CD1c-positive myeloid dendritic cell (primary cell): ENCODE results near the gene PARD6G.
"Not testable (repeated sequence)": the region's sequence is repeated elsewhere in the genome, so short reads cannot be mapped to it uniquely, and the experiment has no call there.

Experiments used
- DNase-seq: peaks from one replicate; pipeline ENCODE4 v3.0.0-alpha.2; 2016; ENCODE audit errors: extremely low spot score

Gene PARD6G

DNA sequence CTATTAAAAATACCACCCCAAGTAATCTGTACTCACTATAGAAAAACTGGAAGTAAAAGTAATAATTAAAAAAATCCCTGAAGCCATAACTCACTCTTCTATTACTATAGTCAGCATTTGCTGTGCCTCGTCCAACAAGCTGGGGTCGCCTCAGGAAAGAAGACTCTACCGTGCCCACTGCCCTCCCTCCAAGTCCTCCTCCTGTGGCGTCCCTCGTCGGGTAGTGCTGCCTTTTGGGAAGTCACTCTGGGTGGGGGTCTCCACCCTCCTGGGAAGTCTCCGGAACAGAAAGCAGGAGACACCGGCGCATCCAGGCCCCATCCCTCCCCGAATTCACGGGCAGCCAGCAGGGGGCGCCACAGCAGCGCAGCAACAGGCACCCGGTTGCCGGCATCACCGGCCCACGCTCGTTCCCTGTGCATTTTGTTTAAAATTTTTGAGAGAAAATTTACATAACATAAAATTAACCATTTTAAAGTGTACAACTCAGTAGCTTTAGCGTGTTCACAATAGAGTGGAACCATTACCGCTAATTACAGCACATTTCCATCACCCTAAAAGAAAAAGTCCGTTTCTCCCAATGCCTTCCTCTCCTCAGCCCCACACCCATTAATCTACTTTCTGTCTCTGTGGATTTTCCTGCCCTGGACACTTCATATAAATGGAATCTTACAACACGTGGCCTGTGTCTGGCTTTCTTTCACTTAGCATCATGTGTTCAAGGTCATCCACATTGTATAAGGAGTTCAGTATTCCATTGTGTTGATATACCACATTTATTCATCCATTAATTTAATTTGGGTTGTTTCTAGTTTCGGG is 76.1 kb downstream of the PARD6G start:
- DNase-seq: peak; percentile 31

- DNase-seq: no peak
These were observed 76.8 kb downstream of the PARD6G start for GRCh38 chr18:80170395-80171053.

- DNase-seq: no peak
These were observed 77.7 kb downstream of the PARD6G start for GRCh38 chr18:80169607-80170006.

DNA sequence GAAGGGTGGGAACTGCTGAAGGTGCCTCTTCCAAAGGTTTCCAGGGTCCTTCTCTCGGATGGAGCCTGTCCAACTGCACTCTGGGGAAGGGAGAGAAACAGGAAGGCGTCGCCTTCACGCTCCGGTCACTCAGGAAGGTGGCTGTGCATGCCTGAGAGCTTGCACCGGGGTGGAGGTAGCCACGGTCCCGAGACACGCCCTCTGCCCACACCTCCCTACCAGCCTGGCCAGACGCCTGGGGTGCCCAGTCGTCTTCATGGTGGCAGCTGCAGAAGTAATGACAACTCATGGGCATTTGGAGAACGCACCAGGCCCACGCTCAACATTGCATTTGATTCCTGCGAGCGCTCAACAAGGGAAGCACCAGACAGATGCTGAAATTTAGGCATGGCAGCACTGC is 78.3 kb downstream of the PARD6G start:
- DNase-seq: no peak

GRCh38 chr18:80168346-80168745 is 79.0 kb downstream of the PARD6G start:
- no peak for DNase-seq

DNA sequence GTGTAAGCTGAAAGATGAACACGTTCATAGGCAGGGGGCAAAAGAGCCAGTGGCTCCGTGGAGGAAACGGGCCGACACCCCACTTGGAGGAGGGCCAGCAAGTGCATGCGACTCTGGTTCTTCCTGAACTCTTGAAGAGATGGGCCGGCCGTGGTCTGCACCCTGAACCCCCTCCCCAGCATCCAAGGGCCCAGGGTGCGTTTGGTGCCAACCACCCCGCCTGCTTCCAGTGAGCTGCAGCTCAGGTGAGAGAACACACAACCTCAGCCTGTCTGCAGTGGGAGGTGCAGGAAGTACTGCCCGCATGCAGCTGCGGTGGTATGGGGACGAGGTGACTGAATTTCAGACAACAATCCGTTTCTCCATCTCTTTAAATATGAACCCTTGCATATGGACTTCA is 79.4 kb downstream of the PARD6G start:
- DNase-seq: no peak

GRCh38 chr18:80167331-80167730 is 80.0 kb downstream of the PARD6G start:
- no peak for DNase-seq

- no peak for DNase-seq
These were observed 80.6 kb downstream of the PARD6G start for GRCh38 chr18:80166725-80167124.

- DNase-seq: no peak
These were observed 81.1 kb downstream of the PARD6G start for GRCh38 chr18:80166240-80166639.

DNA sequence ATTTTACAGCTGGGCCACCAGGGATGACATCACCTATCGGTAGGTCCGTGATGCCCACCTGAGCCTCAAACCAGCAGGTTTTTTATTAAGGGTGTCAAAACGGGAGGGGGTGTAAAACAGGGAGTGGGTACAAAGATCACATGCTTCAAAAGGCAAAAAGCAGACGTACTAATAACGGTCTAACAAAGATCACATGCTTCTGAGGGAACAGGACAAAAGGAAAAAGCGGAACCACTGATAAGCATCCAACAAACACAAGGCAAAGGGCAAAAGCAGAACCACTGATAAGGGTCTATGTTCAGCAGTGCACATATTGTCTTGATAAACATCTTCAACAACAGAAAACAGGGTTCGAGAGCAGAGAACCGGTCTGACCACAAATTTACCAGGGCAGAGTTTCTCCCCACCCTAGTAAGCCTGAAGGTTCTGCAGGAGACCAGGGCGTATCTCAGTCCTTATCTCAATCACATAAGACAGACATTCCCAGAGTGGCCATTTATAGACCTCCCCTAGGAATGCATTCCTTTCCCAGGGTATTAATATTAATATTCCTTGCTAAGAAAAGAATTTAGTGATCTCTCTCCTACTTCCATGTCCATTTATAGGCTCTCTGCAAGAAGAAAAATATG is 82.5 kb downstream of the PARD6G start:
- not testable (repeated sequence) for DNase-seq

DNA sequence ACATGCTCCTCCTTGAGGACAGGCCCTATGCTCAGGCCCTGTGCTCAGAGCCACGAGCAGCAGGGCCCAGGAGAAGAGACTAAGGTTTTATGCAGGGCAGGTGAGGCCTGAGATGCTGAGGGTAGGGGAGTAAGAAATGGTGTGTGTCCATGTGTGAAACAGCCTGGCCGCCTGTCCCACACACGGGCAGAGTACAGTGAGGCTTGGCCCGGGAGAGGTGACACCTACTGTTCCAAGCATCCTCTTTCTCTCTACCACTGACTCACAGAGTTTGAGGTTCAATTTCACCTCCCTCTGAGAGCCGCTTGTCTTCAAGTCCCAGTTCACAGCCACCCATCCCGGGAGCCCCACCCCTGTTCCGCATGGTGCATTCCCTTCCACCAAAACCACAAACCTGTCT is 84.1 kb downstream of the PARD6G start:
- DNase-seq: no peak

DNA sequence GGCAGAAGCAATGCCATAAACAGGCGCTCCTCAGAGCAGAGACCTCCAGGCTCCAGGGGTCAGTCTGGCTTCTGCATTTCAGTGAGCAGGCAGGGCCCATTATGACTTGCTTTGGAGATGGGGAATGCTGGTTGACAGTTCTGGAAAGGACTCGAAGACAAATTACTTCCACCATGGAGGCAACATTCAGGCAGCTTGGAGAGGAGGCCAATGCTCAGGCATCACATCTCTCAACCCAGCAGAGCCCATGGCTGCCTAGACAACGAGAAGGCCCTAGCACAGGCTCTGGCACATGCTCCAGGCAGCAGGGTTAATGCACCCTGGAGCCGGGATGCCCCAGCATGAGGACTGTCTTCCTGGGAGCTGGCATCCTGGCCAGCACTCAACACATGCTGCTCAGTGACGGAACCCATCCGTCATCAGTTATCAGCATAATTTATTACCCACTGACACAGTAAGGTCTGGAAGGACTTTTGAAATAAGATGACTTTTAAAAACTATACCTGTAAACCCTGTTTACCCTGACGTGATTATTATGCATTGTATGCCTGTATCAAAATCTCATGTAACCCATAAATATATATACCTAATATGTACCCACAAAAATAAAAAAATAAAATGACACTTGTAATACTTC is 85.4 kb downstream of the PARD6G start:
- no peak for DNase-seq

DNA sequence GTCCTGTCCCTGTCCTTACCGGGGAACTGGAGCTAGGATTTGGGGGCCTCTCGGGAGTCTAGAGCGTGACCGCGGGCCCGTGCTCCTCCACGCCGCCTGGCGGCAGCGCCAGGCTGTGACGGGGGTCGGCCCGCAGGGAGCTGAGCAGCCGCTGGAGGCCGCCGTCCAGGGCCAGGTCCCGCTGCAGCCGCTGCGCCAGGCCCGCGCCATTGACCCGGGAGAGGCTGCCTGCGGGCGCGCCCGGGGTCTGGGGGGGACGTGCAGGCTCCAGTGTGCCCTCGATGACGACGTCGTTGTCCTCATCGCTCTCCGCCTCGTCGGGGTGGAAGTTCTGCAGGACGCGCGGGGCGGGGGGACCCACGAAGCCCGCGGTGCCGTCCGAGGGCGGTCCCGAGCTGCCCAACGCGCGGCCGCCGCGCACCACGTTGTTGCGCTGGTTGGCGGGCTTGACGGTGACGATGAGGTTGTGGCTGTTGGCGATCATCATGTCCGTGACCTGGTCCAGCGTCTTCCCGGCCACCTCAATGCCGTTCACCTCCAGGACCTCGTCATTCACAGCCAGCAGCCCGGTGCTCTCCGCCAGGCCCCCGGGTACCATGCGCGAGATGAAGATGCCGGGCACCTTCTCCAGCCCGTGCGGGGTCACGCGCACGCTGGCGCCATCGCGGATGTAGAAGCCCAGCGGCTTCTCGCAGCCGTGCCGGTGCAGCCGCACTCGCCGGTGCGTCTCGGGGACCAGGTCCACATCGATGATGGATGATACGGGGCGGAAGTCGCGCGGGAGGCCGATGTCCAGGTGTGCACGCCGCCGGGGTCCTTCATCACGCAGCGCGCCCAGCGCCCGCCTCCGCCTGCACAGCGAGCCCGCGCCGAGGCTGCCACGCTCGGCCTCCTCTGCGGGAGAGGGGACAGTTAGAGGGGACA is 87.3 kb downstream of the PARD6G start:
- peak; percentile 57 for DNase-seq

DNA sequence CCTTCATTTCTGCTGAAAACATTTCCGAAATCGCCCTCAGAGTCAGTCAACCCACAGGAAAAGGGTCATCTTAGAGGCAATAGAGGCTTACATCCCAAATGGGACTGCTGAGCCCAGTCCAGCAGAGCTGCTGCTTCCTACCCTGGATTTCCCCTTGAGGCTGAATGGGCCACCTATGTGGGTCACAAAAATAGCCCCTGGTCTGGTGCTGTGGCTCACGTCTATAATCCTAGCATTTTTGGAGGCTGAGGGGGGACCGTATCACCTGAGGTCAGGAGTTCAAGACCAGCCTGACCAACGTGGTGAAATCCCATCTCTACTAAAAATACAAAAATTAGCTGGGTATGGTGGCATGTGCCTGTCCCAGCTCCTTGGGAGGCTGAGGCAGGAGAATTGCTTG is 88.9 kb downstream of the PARD6G start:
- no peak for DNase-seq

GRCh38 chr18:80157708-80158343 is 89.5 kb downstream of the PARD6G start:
- peak; percentile 74 for DNase-seq

DNA sequence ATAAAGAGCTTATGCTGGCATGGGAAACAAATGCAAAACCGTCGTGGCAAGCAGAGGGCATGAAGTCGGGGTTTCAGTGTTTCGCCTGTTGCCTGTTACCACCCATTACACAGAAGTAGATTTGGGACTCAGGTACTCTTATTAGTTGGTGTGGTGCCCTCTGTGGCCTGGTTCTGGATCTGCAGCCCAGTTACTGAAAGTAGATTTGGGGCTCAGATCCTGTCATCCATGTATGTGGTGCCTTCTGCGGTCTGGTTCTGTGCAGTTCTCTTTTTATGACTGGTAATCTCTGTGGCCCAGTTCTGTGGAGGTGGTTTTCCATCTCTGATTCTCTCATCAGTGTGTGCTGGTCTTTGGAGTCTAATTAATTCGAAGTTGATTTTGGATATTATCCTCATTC is 93.0 kb downstream of the PARD6G start:
- peak; percentile 3 for DNase-seq

DNA sequence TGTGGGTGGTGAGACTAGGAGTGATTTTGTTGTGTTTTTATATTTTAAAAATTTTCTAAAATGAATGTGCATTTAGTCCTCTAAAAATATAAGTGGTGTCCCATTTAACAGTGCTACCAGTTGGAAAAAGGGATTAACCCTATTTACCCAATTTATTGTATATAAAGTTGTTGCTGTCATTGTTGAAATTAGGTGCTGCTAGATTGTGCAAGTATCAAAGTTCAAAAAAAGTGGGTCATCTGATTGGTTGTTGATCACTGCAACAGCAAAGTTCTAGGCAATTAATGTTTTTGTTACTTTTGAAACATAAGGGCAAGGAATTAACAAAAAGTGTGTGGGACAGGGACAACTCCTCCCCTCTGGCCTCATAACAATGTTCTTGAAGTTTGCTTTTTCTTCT is 97.6 kb downstream of the PARD6G start:
- DNase-seq: no peak

GRCh38 chr18:80148326-80149199 is 98.8 kb downstream of the PARD6G start:
- peak; percentile 62 for DNase-seq

GRCh38 chr18:80147418-80148325 is 99.6 kb downstream of the PARD6G start:
- DNase-seq: peak; percentile 85
